ENCODE data around the gene PDZD2.

Gene PDZD2

DNA sequence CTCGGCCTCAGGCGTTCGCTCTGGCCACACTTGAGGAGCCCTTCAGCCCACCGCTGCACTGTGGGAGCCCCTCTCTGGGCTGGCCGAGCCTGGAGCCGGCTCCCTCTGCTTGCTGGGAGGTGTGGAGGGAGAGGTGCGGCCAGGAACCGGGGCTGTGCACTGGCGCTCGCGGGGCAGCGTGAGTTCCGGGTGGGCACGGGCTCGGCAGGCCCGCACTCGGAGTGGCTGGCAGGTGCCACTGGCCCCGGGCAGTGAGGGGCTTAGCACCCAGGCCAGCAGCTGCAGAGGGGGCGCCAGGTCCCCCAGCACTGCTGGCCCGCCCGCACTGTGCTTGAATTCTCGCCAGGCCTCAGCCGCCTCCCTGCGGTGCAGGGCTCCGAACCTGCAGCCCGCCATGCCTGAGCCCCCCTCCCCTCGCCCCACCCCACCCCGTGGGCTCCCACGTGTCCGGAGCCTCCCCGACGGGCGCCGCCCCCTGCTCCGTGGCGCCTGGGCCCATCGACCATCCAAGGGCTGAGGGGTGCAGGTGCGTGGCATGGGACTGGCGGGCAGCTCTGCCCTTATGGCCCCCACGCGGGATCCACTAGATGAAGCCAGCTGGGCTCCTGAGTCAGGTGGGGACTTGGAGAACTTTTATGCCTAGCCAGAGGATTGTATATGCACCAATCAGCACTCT is 138.2 kb downstream of the PDZD2 start:
- no peak overlapping the region for H3K4me3 ChIP-seq (ENCODE audit: low read length)
- H3K9me3 ChIP-seq (ENCODE audit: control insufficient read depth, insufficient read depth, low read length) = no peaks in the 10 kb centered on the region
- no peaks in the 10 kb centered on the region for H3K79me2 ChIP-seq (ENCODE audit: control insufficient read depth, low read length)
- TF ChIP-seq, protein P1, sequence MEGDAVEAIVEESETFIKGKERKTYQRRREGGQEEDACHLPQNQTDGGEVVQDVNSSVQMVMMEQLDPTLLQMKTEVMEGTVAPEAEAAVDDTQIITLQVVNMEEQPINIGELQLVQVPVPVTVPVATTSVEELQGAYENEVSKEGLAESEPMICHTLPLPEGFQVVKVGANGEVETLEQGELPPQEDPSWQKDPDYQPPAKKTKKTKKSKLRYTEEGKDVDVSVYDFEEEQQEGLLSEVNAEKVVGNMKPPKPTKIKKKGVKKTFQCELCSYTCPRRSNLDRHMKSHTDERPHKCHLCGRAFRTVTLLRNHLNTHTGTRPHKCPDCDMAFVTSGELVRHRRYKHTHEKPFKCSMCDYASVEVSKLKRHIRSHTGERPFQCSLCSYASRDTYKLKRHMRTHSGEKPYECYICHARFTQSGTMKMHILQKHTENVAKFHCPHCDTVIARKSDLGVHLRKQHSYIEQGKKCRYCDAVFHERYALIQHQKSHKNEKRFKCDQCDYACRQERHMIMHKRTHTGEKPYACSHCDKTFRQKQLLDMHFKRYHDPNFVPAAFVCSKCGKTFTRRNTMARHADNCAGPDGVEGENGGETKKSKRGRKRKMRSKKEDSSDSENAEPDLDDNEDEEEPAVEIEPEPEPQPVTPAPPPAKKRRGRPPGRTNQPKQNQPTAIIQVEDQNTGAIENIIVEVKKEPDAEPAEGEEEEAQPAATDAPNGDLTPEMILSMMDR (IDR thresholded peaks at IDR 0.05; ENCODE audit: low read depth, low read length, poor library complexity, severe bottlenecking) = no peak
- TF ChIP-seq EZH2phosphoT487 (IDR thresholded peaks at IDR 0.05; ENCODE audit: borderline replicate concordance, low read length) = no peak
- H3K27me3 ChIP-seq (ENCODE audit: control insufficient read depth, low read length) = no peaks in the 10 kb centered on the region
- H3K9me2 ChIP-seq (replicated peaks; ENCODE audit: control insufficient read depth, low read length) = no peaks in the 10 kb centered on the region
- no peak overlapping the region for H3K4me2 ChIP-seq (ENCODE audit: low read length)
- no peaks in the 10 kb centered on the region for H3K36me3 ChIP-seq (ENCODE audit: control insufficient read depth, low read length)
- no peaks in the 10 kb centered on the region for H4K20me1 ChIP-seq (ENCODE audit: control insufficient read depth, insufficient read depth, low read depth, low read length)
- H3F3A ChIP-seq (ENCODE audit: control insufficient read depth, insufficient read depth) = no peaks in the 10 kb centered on the region
- H3K27ac ChIP-seq (ENCODE audit: low read depth, low read length) = no peak overlapping the region
- peaks cover 22% of the 10 kb centered on the region for H3K4me1 ChIP-seq (ENCODE audit: control insufficient read depth, low read length)

DNA sequence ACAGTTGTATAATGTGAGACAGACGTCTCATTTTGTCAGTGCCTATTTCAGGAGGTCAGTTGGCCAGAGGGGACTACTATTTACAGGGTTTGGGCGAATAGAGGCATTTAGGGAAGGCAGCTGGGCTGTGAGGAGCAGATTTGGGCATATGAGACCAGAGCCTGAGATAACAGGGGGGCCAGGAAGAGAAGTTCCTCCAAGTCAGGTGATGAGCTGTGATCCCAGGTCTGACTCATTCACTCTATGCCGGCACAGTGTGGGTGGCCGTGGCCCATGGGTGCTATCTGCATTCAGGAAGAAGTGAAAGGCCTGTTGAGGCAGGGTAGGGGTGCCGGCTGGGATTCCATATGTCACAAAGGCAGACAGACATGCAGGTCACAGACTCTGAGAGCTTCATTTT is 142.8 kb downstream of the PDZD2 start:
- Histone ChIP-seq H3K9me2 (replicated peaks; ENCODE audit: control insufficient read depth, low read length) (no peaks in the 10 kb centered on the region), H3K36me3 (ENCODE audit: control insufficient read depth, low read length) (no peaks in the 10 kb centered on the region), H3K4me1 (ENCODE audit: control insufficient read depth, low read length) (peaks cover 22% of the 10 kb centered on the region), H3F3A (ENCODE audit: control insufficient read depth, insufficient read depth) (no peaks in the 10 kb centered on the region), H3K4me2 (ENCODE audit: low read length) (no peak overlapping the region), H3K9me3 (ENCODE audit: control insufficient read depth, insufficient read depth, low read length) (no peaks in the 10 kb centered on the region), H3K27me3 (ENCODE audit: control insufficient read depth, low read length) (no peaks in the 10 kb centered on the region), H3K4me3 (ENCODE audit: low read length) (no peak overlapping the region), H4K20me1 (ENCODE audit: control insufficient read depth, insufficient read depth, low read depth, low read length) (no peaks in the 10 kb centered on the region), H3K79me2 (ENCODE audit: control insufficient read depth, low read length) (no peaks in the 10 kb centered on the region), H3K27ac (ENCODE audit: low read depth, low read length) (no peak overlapping the region)
- no peak for TF ChIP-seq EZH2phosphoT487 (IDR thresholded peaks at IDR 0.05; ENCODE audit: borderline replicate concordance, low read length)
- TF ChIP-seq, protein P1 (IDR thresholded peaks at IDR 0.05; ENCODE audit: low read depth, low read length, poor library complexity, severe bottlenecking) = no peak

DNA sequence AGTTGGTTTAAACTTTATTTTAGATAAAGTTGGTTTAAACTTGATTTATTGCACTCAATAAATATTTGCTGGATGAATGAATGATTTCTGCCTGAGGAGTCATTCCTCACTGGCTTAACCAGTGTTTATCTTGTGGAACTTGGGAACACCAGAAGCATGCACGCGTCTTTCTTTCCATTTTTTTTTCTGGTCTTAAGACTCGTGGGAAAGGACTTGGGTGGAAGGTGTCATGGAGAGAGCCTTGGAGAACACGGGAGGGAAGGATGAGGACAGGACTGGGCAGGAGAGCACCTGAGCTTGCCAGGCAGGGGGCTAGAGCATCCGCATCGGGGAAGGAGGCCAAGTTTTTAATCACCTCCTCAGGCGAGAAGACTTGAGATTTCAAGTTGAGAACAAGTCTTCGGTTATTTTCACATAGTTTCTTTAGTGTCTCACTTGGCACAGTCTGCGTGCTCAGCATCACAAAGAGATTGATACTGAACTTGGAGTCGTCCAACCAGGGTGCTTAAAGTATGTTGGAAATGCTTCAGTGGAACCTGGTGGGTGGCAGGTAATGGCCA is 144.2 kb downstream of the PDZD2 start:
- Histone ChIP-seq H3K4me2 (ENCODE audit: low read length) (no peak overlapping the region), H4K20me1 (ENCODE audit: control insufficient read depth, insufficient read depth, low read depth, low read length) (no peaks in the 10 kb centered on the region), H3K79me2 (ENCODE audit: control insufficient read depth, low read length) (no peaks in the 10 kb centered on the region), H3K27me3 (ENCODE audit: control insufficient read depth, low read length) (no peaks in the 10 kb centered on the region), H3K9me2 (replicated peaks; ENCODE audit: control insufficient read depth, low read length) (no peaks in the 10 kb centered on the region), H3K4me3 (ENCODE audit: low read length) (no peak overlapping the region), H3K4me1 (ENCODE audit: control insufficient read depth, low read length) (peaks cover 22% of the 10 kb centered on the region), H3K36me3 (ENCODE audit: control insufficient read depth, low read length) (no peaks in the 10 kb centered on the region), H3K9me3 (ENCODE audit: control insufficient read depth, insufficient read depth, low read length) (no peaks in the 10 kb centered on the region), H3K27ac (ENCODE audit: low read depth, low read length) (no peak overlapping the region), H3F3A (ENCODE audit: control insufficient read depth, insufficient read depth) (no peaks in the 10 kb centered on the region)
- TF ChIP-seq EZH2phosphoT487 (IDR thresholded peaks at IDR 0.05; ENCODE audit: borderline replicate concordance, low read length) = no peak
- TF ChIP-seq, protein P1 (IDR thresholded peaks at IDR 0.05; ENCODE audit: low read depth, low read length, poor library complexity, severe bottlenecking) = no peak

All from DOHH2 (cell line).